H9 (cell line): ENCODE results near the gene ZWILCH. TPM values are rescaled to one million over a fixed set of nuclear protein-coding genes. Genes with fewer than 3 reads are reported as not detected.
A peak's percentile ranks its signal among the peaks of the same experiment; 100 is the strongest.

ENCODE experiments used
- DNase-seq: peaks from one replicate; pipeline ENCODE4 v3.0.0-alpha.2; 2017
- H2AFZ ChIP-seq: one replicate; pipeline ENCODE4 v1.6.1; 2013; ENCODE audit warnings: mild to moderate bottlenecking, low read length, control low read depth, moderate library complexity
- H2AK5ac ChIP-seq: 2 replicates; pipeline ENCODE4 v1.6.1; 2013; ENCODE audit warnings: low read length, control low read depth, mixed read lengths; ENCODE audit not compliant: insufficient read length
- H2BK120ac ChIP-seq: one replicate; pipeline ENCODE4 v1.6.1; 2013; ENCODE audit warnings: low read depth, mild to moderate bottlenecking, low read length, control low read depth, inconsistent platforms; ENCODE audit not compliant: poor library complexity, severe bottlenecking
- H2BK12ac ChIP-seq: 2 replicates; pipeline ENCODE4 v1.6.1; 2013; ENCODE audit warnings: low read length, control low read depth, mixed read lengths, low read depth; ENCODE audit not compliant: insufficient read length
- H2BK15ac ChIP-seq: 2 replicates; pipeline ENCODE4 v1.6.1; 2013; ENCODE audit warnings: low read depth, low read length, control low read depth
- H2BK20ac ChIP-seq: one replicate; pipeline ENCODE4 v1.6.1; 2013; ENCODE audit warnings: low read depth, mild to moderate bottlenecking, low read length, control low read depth, inconsistent platforms; ENCODE audit not compliant: poor library complexity, severe bottlenecking
- H2BK5ac ChIP-seq: 2 replicates; pipeline ENCODE4 v1.6.1; 2013; ENCODE audit warnings: low read length, control low read depth, mixed read lengths; ENCODE audit not compliant: insufficient read length
- H3K14ac ChIP-seq: 2 replicates; pipeline ENCODE4 v1.6.1; 2013; ENCODE audit warnings: low read length, control low read depth; ENCODE audit not compliant: insufficient read depth
- H3K18ac ChIP-seq: 2 replicates; pipeline ENCODE4 v1.6.1; 2013; ENCODE audit warnings: low read depth, mild to moderate bottlenecking, mixed read lengths, low read length, control low read depth; ENCODE audit not compliant: insufficient read length
- H3K23ac ChIP-seq: 2 replicates; pipeline ENCODE4 v1.6.1; 2013; ENCODE audit warnings: low read length, control low read depth, mixed read lengths, low read depth; ENCODE audit not compliant: insufficient read length
- H3K23me2 ChIP-seq: 2 replicates; pipeline ENCODE4 v1.6.1; 2013; ENCODE audit warnings: low read depth, mild to moderate bottlenecking, mixed read lengths, low read length, control low read depth; ENCODE audit not compliant: insufficient read length, poor library complexity, severe bottlenecking
- H3K27ac ChIP-seq: 2 replicates; pipeline ENCODE4 v1.5.1; 2013; ENCODE audit warnings: low read length, control low read depth, mixed read lengths, low read depth; ENCODE audit not compliant: insufficient read length
- H3K27me3 ChIP-seq: 2 replicates; pipeline ENCODE4 v1.6.1; 2013; ENCODE audit warnings: low read length, control low read depth, inconsistent platforms; ENCODE audit not compliant: insufficient read depth
- H3K4ac ChIP-seq: 2 replicates; pipeline ENCODE4 v1.6.1; 2013; ENCODE audit warnings: low read depth, mild to moderate bottlenecking, control low read depth, inconsistent platforms, low read length, moderate library complexity
- H3K4me1 ChIP-seq: 2 replicates; pipeline ENCODE4 v1.6.1; 2013; ENCODE audit warnings: low read length, control low read depth, inconsistent platforms; ENCODE audit not compliant: insufficient read depth
- H3K4me2 ChIP-seq: 2 replicates; pipeline ENCODE4 v1.6.1; 2013; ENCODE audit warnings: low read length, control low read depth, mixed read lengths; ENCODE audit not compliant: insufficient read length, insufficient read depth
- H3K56ac ChIP-seq: 2 replicates; pipeline ENCODE4 v1.6.1; 2013; ENCODE audit warnings: low read depth, mild to moderate bottlenecking, mixed read lengths, low read length, control low read depth; ENCODE audit not compliant: insufficient read length
- H3K79me1 ChIP-seq: 2 replicates; pipeline ENCODE4 v1.6.1; 2013; ENCODE audit warnings: low read depth, mild to moderate bottlenecking, moderate library complexity, low read length, control low read depth, inconsistent platforms; ENCODE audit not compliant: insufficient read depth, poor library complexity, severe bottlenecking
- H3K79me2 ChIP-seq: 2 replicates; pipeline ENCODE4 v1.6.1; 2013; ENCODE audit warnings: low read length, control low read depth, inconsistent platforms; ENCODE audit not compliant: insufficient read depth
- H3K9ac ChIP-seq: 2 replicates; pipeline ENCODE4 v1.6.1; 2013; ENCODE audit warnings: low read length, control low read depth, mixed read lengths; ENCODE audit not compliant: insufficient read length; ENCODE audit errors: extremely low read depth
- H3K9me3 ChIP-seq: one replicate; pipeline ENCODE4 v1.6.1; 2013; ENCODE audit warnings: low read depth, low read length, inconsistent platforms; ENCODE audit not compliant: control insufficient read depth
- H3T11ph ChIP-seq: one replicate; pipeline ENCODE4 v1.6.1; 2013; ENCODE audit warnings: mild to moderate bottlenecking, low read length, control low read depth, inconsistent platforms
- H4K20me1 ChIP-seq: one replicate; pipeline ENCODE4 v1.6.1; 2013; ENCODE audit not compliant: control insufficient read depth, insufficient read length, insufficient read depth
- H4K5ac ChIP-seq: 2 replicates; pipeline ENCODE4 v1.6.1; 2013; ENCODE audit warnings: low read depth, mild to moderate bottlenecking, mixed read lengths, low read length, control low read depth; ENCODE audit not compliant: insufficient read length
- H4K8ac ChIP-seq: replicated peaks from 2 replicates; pipeline ENCODE4 v1.6.1; 2013; ENCODE audit warnings: low read length, control low read depth, mixed read lengths, low read depth; ENCODE audit not compliant: insufficient read length
- H4K91ac ChIP-seq: 2 replicates; pipeline ENCODE4 v1.6.1; 2013; ENCODE audit warnings: low read depth, mild to moderate bottlenecking, moderate library complexity, mixed read lengths, low read length, control low read depth; ENCODE audit not compliant: insufficient read length
- H3K27ac Mint-ChIP-seq, 3 experiments: 2 replicates in 2 of 3; 3 replicates in 1 of 3; pipeline ENCODE4 v1.8.0; 2020 to 2021; ENCODE audit warnings: mixed read lengths in 3 of 3, mild to moderate bottlenecking in 1 of 3, moderate library complexity in 1 of 3
- H3K27me3 Mint-ChIP-seq: 2 replicates; pipeline ENCODE4 v1.8.0; 2021; ENCODE audit warnings: low read depth, mild to moderate bottlenecking, moderate library complexity, mixed read lengths
- H3K36me3 Mint-ChIP-seq, 3 experiments: 2 replicates in 2 of 3; 3 replicates in 1 of 3; pipeline ENCODE4 v1.8.0; 2020 to 2021; ENCODE audit warnings: low read depth in 3 of 3, mixed read lengths in 3 of 3; ENCODE audit not compliant: insufficient read depth in 1 of 3
- H3K4me1 Mint-ChIP-seq, 2 experiments: 2 replicates each; pipeline ENCODE4 v1.8.0; 2020; ENCODE audit warnings: mixed read lengths in 2 of 2
- H3K4me3 Mint-ChIP-seq, 2 experiments: 2 replicates in 1 of 2; 3 replicates in 1 of 2; pipeline ENCODE4 v1.8.0; 2020 to 2021; ENCODE audit warnings: mild to moderate bottlenecking in 2 of 2, mixed read lengths in 2 of 2, moderate library complexity in 1 of 2
- H3K9me3 Mint-ChIP-seq, 2 experiments: 2 replicates in 1 of 2; 3 replicates in 1 of 2; pipeline ENCODE4 v1.8.0; 2020; ENCODE audit warnings: mild to moderate bottlenecking in 2 of 2, mixed read lengths in 2 of 2, moderate library complexity in 1 of 2
- CTCF ChIP-seq: fragments of 200-600 bp; sonication (generic); conservative IDR thresholded peaks from 3 replicates; pipeline ENCODE4 v1.8.0; 2021; ENCODE audit warnings: antibody characterized with exemption, mild to moderate bottlenecking
- WGBS: extraction: QIAGEN DNeasy Blood & Tissue Kit; methylation state at CpG from one replicate; pipeline ENCODE4 v1.1.7; 2013; ENCODE audit warnings: missing lambda C conversion rate, low lambda C conversion rate, mixed read lengths; ENCODE audit not compliant: insufficient read length; ENCODE audit errors: extremely low coverage; 5-methylcytosine and 5-hydroxymethylcytosine counted together
- total RNA-seq: library from RNA; stranded (reverse); gene quantifications from 2 replicates; pipeline ENCODE4 v1.2.1, GENCODE V29; 2021

Gene ZWILCH
- total RNA-seq, 1 experiment from 2014 or later, result 47.2 TPM

- Histone ChIP-seq H3T11ph (no peak overlapping the region), H3K9ac (no peak overlapping the region), H3K9me3 (no peaks in the 10 kb centered on the region), H2BK120ac (no peak overlapping the region), H4K8ac (no peak overlapping the region), H2BK5ac (no peak overlapping the region), H2BK15ac (no peak overlapping the region), H4K5ac (no peak overlapping the region), H3K4me2 (no peak overlapping the region), H3K14ac (no peak overlapping the region), H3K4me1 (no peaks in the 10 kb centered on the region), H2BK20ac (no peak overlapping the region), H3K27ac (no peak overlapping the region), H3K4ac (no peak overlapping the region), H3K79me1 (no peaks in the 10 kb centered on the region), H3K18ac (no peak overlapping the region), H4K91ac (no peak overlapping the region), H3K23me2 (no peaks in the 10 kb centered on the region), H2AFZ (no peak overlapping the region), H2AK5ac (no peak overlapping the region), H3K23ac (no peak overlapping the region), H2BK12ac (no peak overlapping the region), H3K79me2 (no peaks in the 10 kb centered on the region), H3K56ac (no peak overlapping the region), H3K27me3 (no peaks in the 10 kb centered on the region), H4K20me1 (no peaks in the 10 kb centered on the region)
- Mint-ChIP-seq H3K9me3 (no peaks in the 10 kb centered on the region), H3K4me3 (no peak overlapping the region), H3K36me3 (no peaks in the 10 kb centered on the region; a peak in 1 of 7 replicates), H3K27me3 (no peaks in the 10 kb centered on the region; the same call in 1 of the 2 replicates), H3K27ac (peak overlapping the region in 1 of 3 experiments; percentile 44; a peak in 1 of 7 replicates), H3K4me1 (no peaks in the 10 kb centered on the region)
- no CpG with 5 or more reads among the region's 10 CpGs for WGBS
- DNase-seq, result no peak
- no peak for TF ChIP-seq CTCF
Measured at GRCh38 chr15:66573719-66574595, 68.8 kb downstream of the ZWILCH start.
